ENCODE results near the gene MYO15B.

MYO15B gene

DNA sequence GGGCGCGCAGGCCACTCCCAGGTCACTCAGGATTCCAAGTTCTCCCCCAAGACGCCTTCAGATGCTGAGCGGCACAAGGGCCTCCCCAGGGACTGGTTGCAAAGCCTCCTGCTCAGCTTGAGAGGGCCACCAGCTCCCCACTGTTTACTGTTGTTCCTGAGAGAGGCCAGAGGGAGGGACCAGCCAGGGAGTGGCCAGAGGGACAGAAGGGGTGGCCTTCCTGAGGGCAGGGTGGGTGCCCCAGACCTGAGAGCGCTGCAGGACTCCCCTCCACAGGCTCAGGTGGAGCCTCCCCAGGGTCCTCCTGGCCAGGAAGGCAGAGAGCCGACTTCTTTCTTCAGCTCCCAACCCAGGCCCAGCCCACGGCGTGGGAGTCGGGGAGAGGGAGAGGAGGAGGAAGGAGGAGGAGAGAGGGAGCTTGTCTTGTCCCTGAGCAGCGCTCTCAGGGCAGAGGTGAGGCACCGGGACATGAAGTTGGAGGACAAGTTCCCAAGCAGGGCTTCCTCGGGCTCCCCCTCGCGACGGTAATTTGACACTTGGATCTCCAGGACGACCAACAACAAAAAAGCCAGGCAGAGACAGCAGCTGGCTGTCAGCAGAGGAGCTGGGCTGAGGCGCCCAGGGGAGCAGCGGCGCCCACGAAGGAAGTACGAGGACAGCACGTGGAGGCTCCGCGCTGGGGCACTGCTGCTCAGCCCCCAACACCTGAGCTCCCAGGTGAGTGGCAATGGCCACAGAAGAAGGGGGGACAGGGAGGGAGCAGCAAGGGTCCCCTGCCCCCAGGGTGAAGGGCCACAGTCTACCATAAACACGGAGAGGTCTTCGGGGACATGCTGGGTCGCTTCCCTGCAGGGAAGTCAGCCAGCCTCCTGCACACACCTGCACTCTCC, 46.1 kb downstream of the MYO15B start:
- Histone ChIP-seq H3K4me3 (ENCODE audit: low read length) (no peak overlapping the region), H3K79me2 (ENCODE audit: low read length) (no peaks in the 10 kb centered on the region), H3K9ac (ENCODE audit: low read length) (peak overlapping the region; percentile 49), H4K20me1 (ENCODE audit: insufficient read depth, low read length) (no peaks in the 10 kb centered on the region), H2AFZ (ENCODE audit: low read length) (peak overlapping the region; percentile 59), H3K9me3 (replicated peaks; ENCODE audit: insufficient read depth, low read length) (no peaks in the 10 kb centered on the region), H3K9me2 (replicated peaks; ENCODE audit: insufficient read depth, low read length) (no peaks in the 10 kb centered on the region), H3K36me3 (replicated peaks; ENCODE audit: insufficient read depth, low read length) (no peaks in the 10 kb centered on the region), H3K27ac (ENCODE audit: low read length) (peak overlapping the region; percentile 62; the same call in 1 of the 2 replicates), H3K4me2 (ENCODE audit: low read depth, low read length) (peak overlapping the region; percentile 43; the same call in 1 of the 2 replicates), H3F3A (ENCODE audit: insufficient read depth, low read length) (no peaks in the 10 kb centered on the region), H3K27me3 (replicated peaks; ENCODE audit: insufficient read depth, low read length) (no peaks in the 10 kb centered on the region), H3K4me1 (ENCODE audit: low read length) (peaks cover 13% of the 10 kb centered on the region)
- DNase-seq = peak; percentile 72
- no peak for TF ChIP-seq EZH2 (optimal IDR thresholded peaks at IDR 0.05; ENCODE audit: low read depth, low read length)
- TF ChIP-seq CTCF (IDR thresholded peaks at IDR 0.05; ENCODE audit: low read length) = peak; percentile 56

GRCh38 chr17:75634376-75634740, 46.8 kb downstream of the MYO15B start:
- no peak overlapping the region for H3K4me3 ChIP-seq (ENCODE audit: low read length)
- H4K20me1 ChIP-seq (ENCODE audit: insufficient read depth, low read length) = no peaks in the 10 kb centered on the region
- no peak overlapping the region for H2AFZ ChIP-seq (ENCODE audit: low read length)
- H3K4me1 ChIP-seq (ENCODE audit: low read length) = peaks cover 13% of the 10 kb centered on the region
- H3K9me3 ChIP-seq (replicated peaks; ENCODE audit: insufficient read depth, low read length) = no peaks in the 10 kb centered on the region
- DNase-seq = no peak
- no peaks in the 10 kb centered on the region for H3K36me3 ChIP-seq (replicated peaks; ENCODE audit: insufficient read depth, low read length)
- H3K27me3 ChIP-seq (replicated peaks; ENCODE audit: insufficient read depth, low read length) = no peaks in the 10 kb centered on the region
- H3K9me2 ChIP-seq (replicated peaks; ENCODE audit: insufficient read depth, low read length) = no peaks in the 10 kb centered on the region
- H3F3A ChIP-seq (ENCODE audit: insufficient read depth, low read length) = no peaks in the 10 kb centered on the region
- TF ChIP-seq CTCF (IDR thresholded peaks at IDR 0.05; ENCODE audit: low read length) (no peak), EZH2phosphoT487 (IDR thresholded peaks at IDR 0.05; ENCODE audit: low read length) (no peak), EZH2 (optimal IDR thresholded peaks at IDR 0.05; ENCODE audit: low read depth, low read length) (no peak)
- peak overlapping the region; percentile 43; the same call in 1 of the 2 replicates for H3K4me2 ChIP-seq (ENCODE audit: low read depth, low read length)
- peak overlapping the region; percentile 62; the same call in 1 of the 2 replicates for H3K27ac ChIP-seq (ENCODE audit: low read length)
- no peaks in the 10 kb centered on the region for H3K79me2 ChIP-seq (ENCODE audit: low read length)
- H3K9ac ChIP-seq (ENCODE audit: low read length) = peak overlapping the region; percentile 49; the same call in 1 of the 2 replicates

DNA sequence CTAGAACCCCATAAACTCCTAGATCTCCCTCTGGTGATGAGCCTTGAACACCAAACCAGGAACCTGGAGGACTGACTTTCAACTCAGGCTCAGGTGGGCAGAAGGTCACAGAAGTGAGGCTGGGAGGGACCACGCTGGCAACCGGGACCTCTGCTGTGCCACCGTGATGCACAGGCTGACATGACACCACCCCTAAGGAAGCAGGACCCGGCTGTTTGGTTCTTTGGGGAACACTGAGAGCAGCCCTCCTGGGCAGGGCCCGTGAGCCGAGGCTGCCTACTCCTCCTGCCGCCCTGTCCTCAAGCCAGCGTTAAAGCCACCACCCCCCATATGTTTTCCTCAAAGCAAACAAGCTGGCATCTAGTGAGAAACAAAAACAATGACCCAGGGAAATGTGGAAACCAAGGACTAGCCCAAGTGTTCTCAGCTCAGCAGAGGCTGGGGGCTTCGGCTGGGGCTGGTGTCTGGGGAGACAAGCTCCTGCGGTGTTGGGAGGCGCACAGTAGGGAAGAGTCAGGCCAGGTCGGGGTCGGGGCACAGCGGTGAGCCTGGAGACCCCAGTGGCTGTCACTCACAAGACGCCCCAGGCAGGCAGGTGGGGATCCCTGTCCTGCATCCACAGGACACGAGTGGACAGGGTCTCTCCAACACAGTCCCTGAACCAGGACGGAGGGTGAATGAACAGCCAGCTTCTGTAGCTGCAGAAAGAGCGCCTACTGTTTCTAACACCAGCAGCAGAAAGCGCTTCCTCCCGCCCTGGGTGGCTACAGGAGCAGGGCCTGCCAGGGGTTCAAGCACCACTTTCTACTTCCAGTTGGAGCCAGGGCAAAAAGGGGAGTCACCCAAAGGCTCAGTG, 47.4 kb downstream of the MYO15B start:
- no peak overlapping the region for H3K4me3 ChIP-seq (ENCODE audit: low read length)
- H2AFZ ChIP-seq (ENCODE audit: low read length) = no peak overlapping the region
- DNase-seq = no peak
- no peaks in the 10 kb centered on the region for H3K27me3 ChIP-seq (replicated peaks; ENCODE audit: insufficient read depth, low read length)
- H4K20me1 ChIP-seq (ENCODE audit: insufficient read depth, low read length) = no peaks in the 10 kb centered on the region
- H3K36me3 ChIP-seq (replicated peaks; ENCODE audit: insufficient read depth, low read length) = no peaks in the 10 kb centered on the region
- H3K4me1 ChIP-seq (ENCODE audit: low read length) = peaks cover 13% of the 10 kb centered on the region
- no peaks in the 10 kb centered on the region for H3K9me2 ChIP-seq (replicated peaks; ENCODE audit: insufficient read depth, low read length)
- H3K27ac ChIP-seq (ENCODE audit: low read length) = 0 out of 2 replicates have a peak overlapping the region, but pooled peaks have one; percentile 62
- TF ChIP-seq CTCF (IDR thresholded peaks at IDR 0.05; ENCODE audit: low read length) (no peak), EZH2phosphoT487 (IDR thresholded peaks at IDR 0.05; ENCODE audit: low read length) (no peak), EZH2 (optimal IDR thresholded peaks at IDR 0.05; ENCODE audit: low read depth, low read length) (no peak)
- H3K4me2 ChIP-seq (ENCODE audit: low read depth, low read length) = no peak overlapping the region
- H3K79me2 ChIP-seq (ENCODE audit: low read length) = no peaks in the 10 kb centered on the region
- H3F3A ChIP-seq (ENCODE audit: insufficient read depth, low read length) = no peaks in the 10 kb centered on the region
- H3K9ac ChIP-seq (ENCODE audit: low read length) = no peak overlapping the region; the same call in 1 of the 2 replicates
- H3K9me3 ChIP-seq (replicated peaks; ENCODE audit: insufficient read depth, low read length) = no peaks in the 10 kb centered on the region

Data from MM.1S (cell line).